AG08396 (cell line): ENCODE measurements around the gene FOXL2NB.
"Not testable (repeated sequence)": the region's sequence is repeated elsewhere in the genome, so short reads cannot be mapped to it uniquely, and the experiment has no call there.

ENCODE experiments used
- DNase-seq: peaks from one replicate; pipeline ENCODE4 v3.0.0; 2012; ENCODE audit warnings: low spot score, mixed read lengths

FOXL2NB gene

GRCh38 chr3:138946663-138947494 lies at the start of gene FOXL2NB, which contains the start of gene FOXL2:
Gene FOXL2NB (plus strand): TSS chr3:138947217. CDS start chr3:138947365, 148 bp downstream.
Gene FOXL2 (minus strand): TSS chr3:138947137. CDS start chr3:138946722, 415 bp downstream.
- DNase-seq = no peak

- DNase-seq = peak; percentile 35
Observed at GRCh38 chr3:138898301-138898700, 48.7 kb upstream of the FOXL2NB start.

- no peak for DNase-seq
Observed at GRCh38 chr3:138898708-138899107, 48.3 kb upstream of the FOXL2NB start.

- DNase-seq = no peak
Observed at GRCh38 chr3:138899351-138899991, 47.5 kb upstream of the FOXL2NB start.

GRCh38 chr3:138901567-138901966 lies 45.5 kb upstream of the FOXL2NB start:
- DNase-seq = no peak

- no peak for DNase-seq
Observed at GRCh38 chr3:138902171-138902570, 44.8 kb upstream of the FOXL2NB start.

- no peak for DNase-seq
Observed at GRCh38 chr3:138907539-138907938, 39.5 kb upstream of the FOXL2NB start.

GRCh38 chr3:138908846-138909245 lies 38.2 kb upstream of the FOXL2NB start:
- no peak for DNase-seq

- DNase-seq = no peak
Observed at GRCh38 chr3:138909904-138910303, 37.1 kb upstream of the FOXL2NB start.

GRCh38 chr3:138911621-138912020 lies 35.4 kb upstream of the FOXL2NB start:
- no peak for DNase-seq

- no peak for DNase-seq
Observed at GRCh38 chr3:138912237-138912636, 34.8 kb upstream of the FOXL2NB start.

- DNase-seq = no peak
Observed at GRCh38 chr3:138913766-138914165, 33.3 kb upstream of the FOXL2NB start.

- DNase-seq = no peak
Observed at GRCh38 chr3:138914870-138915502, 32.0 kb upstream of the FOXL2NB start.

- DNase-seq = peak; percentile 96
Observed at GRCh38 chr3:138915503-138916498, 31.2 kb upstream of the FOXL2NB start.

- no peak for DNase-seq
Observed at GRCh38 chr3:138916824-138917223, 30.2 kb upstream of the FOXL2NB start.

GRCh38 chr3:138919325-138919724 lies 27.7 kb upstream of the FOXL2NB start:
- no peak for DNase-seq

- DNase-seq = peak; percentile 84
Observed at GRCh38 chr3:138921316-138922292, 25.4 kb upstream of the FOXL2NB start.

- not testable (repeated sequence) for DNase-seq
Observed at GRCh38 chr3:138922400-138922799, 24.6 kb upstream of the FOXL2NB start.

GRCh38 chr3:138923531-138923994 lies 23.5 kb upstream of the FOXL2NB start:
- DNase-seq = peak; percentile 81

- no peak for DNase-seq
Observed at GRCh38 chr3:138928727-138929372, 18.2 kb upstream of the FOXL2NB start.
